Skeletal muscle tissue (tissue), 4 donors: ENCODE measurements around the gene PALMD. TPM values are rescaled to one million over a fixed set of nuclear protein-coding genes. Genes with fewer than 3 reads are reported as not detected.

Experiments
- H3K27ac ChIP-seq: one replicate; pipeline ENCODE4 v1.7.0; 2013; ENCODE audit warnings: mild to moderate bottlenecking, low read depth, low read length, inconsistent platforms
- H3K27me3 ChIP-seq, 3 donors: one replicate each; pipeline ENCODE4 v1.7.0; 2013; ENCODE audit warnings: low read length in 3 of 3; ENCODE audit not compliant: control insufficient read depth in 3 of 3, insufficient read depth in 3 of 3
- H3K36me3 ChIP-seq, 3 donors: one replicate each; pipeline ENCODE4 v1.7.0; 2013; ENCODE audit warnings: low read length in 3 of 3; ENCODE audit not compliant: control insufficient read depth in 3 of 3, insufficient read depth in 3 of 3
- H3K4me1 ChIP-seq, 3 donors: one replicate each; pipeline ENCODE4 v1.7.0; 2013; ENCODE audit warnings: low read length in 3 of 3, mild to moderate bottlenecking in 3 of 3; ENCODE audit not compliant: control insufficient read depth in 3 of 3, insufficient read depth in 3 of 3
- H3K4me3 ChIP-seq, 3 donors: one replicate each; pipeline ENCODE4 v1.7.0; 2013; ENCODE audit warnings: low read length in 3 of 3
- H3K9ac ChIP-seq, 3 donors: one replicate each; pipeline ENCODE4 v1.7.0; 2013; ENCODE audit warnings: low read length in 3 of 3, mild to moderate bottlenecking in 3 of 3, moderate library complexity in 2 of 3, low read depth in 1 of 3
- H3K9me3 ChIP-seq, 3 donors: one replicate each; pipeline ENCODE4 v1.7.0; 2013; ENCODE audit warnings: low read length in 3 of 3; ENCODE audit not compliant: control insufficient read depth in 3 of 3
- total RNA-seq: library from RNA; depleted of rRNA; stranded (reverse); fragments of >200 nt; gene quantifications from one replicate; pipeline ENCODE4 v1.2.3, GENCODE V29; 2014
- donor health status: Osteomylitis.

The PALMD gene
- total RNA-seq, 1 donor from 2014 or later = 46.4 TPM

DNA sequence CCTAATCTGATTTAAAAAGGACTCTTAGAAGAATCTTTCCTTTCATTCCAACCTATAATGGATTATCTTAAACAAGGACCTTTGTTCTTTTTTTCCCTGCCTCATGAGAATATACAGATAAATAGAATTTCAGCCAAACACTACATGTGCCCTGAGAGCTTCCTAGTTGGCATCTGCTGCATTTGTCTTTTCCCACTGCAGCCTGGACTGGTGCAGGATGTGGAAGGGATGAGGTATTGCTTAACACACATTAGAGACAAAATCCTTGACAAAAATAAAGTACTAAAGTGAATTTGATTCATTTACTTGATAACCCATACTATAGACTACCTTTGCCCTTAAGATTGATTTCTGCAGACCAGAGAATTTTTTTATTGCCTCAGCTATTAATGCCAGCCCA, 59.5 kb downstream of the PALMD start:
- Histone ChIP-seq H3K9me3 (no peaks in the 10 kb centered on the region), H3K4me3 (no peak overlapping the region), H3K27me3 (no peaks in the 10 kb centered on the region), H3K9ac (peak overlapping the region in 1 of 3 donors; percentile 20), H3K27ac (no peak overlapping the region), H3K36me3 (peaks cover under 1 to 6% (median 2%) of the 10 kb centered on the region in 3 donors), H3K4me1 (no peaks in the 10 kb centered on the region)

DNA sequence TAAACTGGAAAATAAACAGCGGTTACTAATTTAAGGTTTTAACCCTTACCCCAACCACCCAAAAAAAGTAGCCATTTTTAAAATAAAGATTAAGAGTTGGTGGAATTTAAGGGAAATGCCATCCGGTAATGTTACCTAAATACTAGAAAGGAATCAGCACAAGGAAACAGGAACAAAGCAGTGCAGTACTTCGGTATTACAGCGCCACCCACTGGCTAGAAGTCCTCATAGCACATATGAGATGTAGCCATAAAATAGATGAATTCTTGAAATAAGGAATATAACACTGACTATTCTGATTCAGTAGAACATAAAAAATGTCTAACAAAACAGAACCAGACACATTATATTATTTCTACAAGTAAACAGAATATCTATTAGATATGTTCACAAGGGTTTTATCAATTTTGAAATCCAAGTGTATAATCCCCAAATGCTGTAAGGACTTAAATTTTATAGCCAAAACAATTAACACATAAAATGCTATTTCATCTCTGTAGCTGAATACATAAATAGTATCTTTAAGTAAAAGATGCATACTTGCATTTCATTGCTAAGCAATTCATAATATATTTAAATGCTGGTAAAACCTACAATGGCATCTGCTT, 61.7 kb downstream of the PALMD start:
- Histone ChIP-seq H3K9me3 (no peaks in the 10 kb centered on the region), H3K27ac (no peak overlapping the region), H3K4me1 (no peaks in the 10 kb centered on the region), H3K9ac (peak overlapping the region in 1 of 3 donors; percentile 51), H3K27me3 (no peaks in the 10 kb centered on the region), H3K4me3 (no peak overlapping the region), H3K36me3 (peaks cover 2 to 10% (median 3%) of the 10 kb centered on the region in 3 donors)

DNA sequence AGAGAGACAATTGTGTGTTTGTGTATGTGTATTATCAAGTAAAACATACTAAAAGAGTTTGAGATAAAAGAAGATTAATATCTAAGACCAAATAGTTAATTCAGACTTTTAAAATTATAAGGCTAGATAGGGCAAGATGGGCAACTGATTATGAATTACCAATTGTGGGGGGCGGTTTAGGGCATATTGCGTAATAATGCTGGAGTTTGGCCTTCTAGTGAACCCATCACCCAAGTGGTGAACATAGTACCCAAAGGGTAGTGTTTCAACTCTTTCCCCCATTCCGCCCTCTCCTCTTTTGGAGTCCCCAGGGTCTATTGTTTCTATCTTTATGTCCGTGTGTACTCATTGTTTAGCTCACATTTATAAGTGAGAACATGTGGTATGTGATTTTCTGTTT, 65.1 kb downstream of the PALMD start:
- Histone ChIP-seq H3K9ac (no peak overlapping the region), H3K36me3 (peaks cover 3 to 10% (median 6%) of the 10 kb centered on the region in 3 donors), H3K4me1 (no peaks in the 10 kb centered on the region), H3K27ac (no peak overlapping the region), H3K9me3 (no peaks in the 10 kb centered on the region), H3K27me3 (no peaks in the 10 kb centered on the region), H3K4me3 (no peak overlapping the region)

DNA sequence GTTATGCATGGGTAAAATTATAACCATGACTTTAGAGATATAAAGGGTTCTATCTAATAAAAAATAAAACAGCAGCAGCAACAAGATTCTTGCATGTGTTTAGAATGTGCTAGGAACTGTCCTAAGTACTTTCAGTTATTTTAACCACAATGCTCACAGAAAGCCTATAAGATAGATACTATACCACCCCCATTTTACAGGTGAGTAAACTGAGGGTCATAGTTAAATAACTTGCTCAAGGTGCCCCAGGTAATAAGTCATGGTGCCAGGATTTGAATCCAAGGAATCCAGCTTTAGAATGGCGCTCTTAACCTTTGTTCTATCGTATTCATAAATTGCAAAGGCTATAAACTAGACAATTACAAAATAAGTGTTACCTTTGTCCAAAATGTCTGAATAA, 67.1 kb downstream of the PALMD start:
- H3K4me1 ChIP-seq = no peaks in the 10 kb centered on the region
- H3K9ac ChIP-seq = no peak overlapping the region
- H3K4me3 ChIP-seq = no peak overlapping the region
- H3K36me3 ChIP-seq = peaks cover 3 to 10% (median 6%) of the 10 kb centered on the region in 3 donors
- no peak overlapping the region for H3K27ac ChIP-seq
- H3K27me3 ChIP-seq = no peaks in the 10 kb centered on the region
- H3K9me3 ChIP-seq = no peaks in the 10 kb centered on the region

GRCh38 chr1:99717005-99717404, 71.1 kb downstream of the PALMD start:
- Histone ChIP-seq H3K27me3 (no peaks in the 10 kb centered on the region), H3K9me3 (no peaks in the 10 kb centered on the region), H3K27ac (no peak overlapping the region), H3K36me3 (peaks cover 0 to 4% (median 0%) of the 10 kb centered on the region in 3 donors), H3K4me1 (no peaks in the 10 kb centered on the region), H3K4me3 (no peak overlapping the region), H3K9ac (no peak overlapping the region)

DNA sequence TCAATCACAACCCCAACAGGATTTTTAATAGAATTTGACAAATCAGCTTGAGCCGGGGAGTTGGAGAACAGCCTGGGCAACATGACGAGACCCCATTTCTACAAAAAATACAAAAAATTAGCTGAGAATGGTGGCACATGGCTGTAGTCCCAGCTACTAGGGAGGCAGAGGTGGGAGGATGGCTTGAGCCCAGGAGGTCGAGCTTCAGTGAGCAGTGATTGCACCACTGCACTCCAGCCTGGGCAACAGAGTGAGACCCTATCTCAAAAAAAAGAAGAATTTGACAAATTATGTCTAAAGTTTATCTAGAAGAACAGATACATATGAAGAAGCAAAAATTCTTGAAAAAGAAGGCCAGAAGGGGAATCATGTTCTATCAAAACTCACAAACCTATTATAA, 77.3 kb downstream of the PALMD start:
- H3K9ac ChIP-seq = no peak overlapping the region
- H3K36me3 ChIP-seq = no peaks in the 10 kb centered on the region
- no peak overlapping the region for H3K27ac ChIP-seq
- no peaks in the 10 kb centered on the region for H3K9me3 ChIP-seq
- H3K27me3 ChIP-seq = no peaks in the 10 kb centered on the region
- no peak overlapping the region for H3K4me3 ChIP-seq
- no peaks in the 10 kb centered on the region for H3K4me1 ChIP-seq

DNA sequence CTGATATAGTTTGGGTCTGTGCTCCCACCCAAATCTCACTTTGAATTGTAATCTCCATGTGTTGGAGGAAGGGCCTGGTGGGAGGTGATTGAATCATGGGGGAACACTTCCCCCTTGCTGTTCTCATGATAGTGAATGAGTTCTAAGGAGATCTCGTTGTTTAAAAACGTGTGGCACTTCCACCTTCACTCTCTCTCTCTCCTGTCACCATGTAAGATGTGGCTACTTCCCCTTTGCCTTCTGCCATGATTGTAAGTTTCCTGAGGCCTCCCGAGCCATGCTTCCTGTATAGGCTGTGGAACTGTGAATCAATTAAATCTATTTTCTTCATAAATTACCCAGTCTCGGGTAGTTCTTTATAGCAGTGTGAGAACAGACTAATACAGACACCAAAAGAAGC, 80.1 kb downstream of the PALMD start:
- H3K36me3 ChIP-seq = peaks cover 0 to 3% (median 0%) of the 10 kb centered on the region in 3 donors
- no peaks in the 10 kb centered on the region for H3K27me3 ChIP-seq
- no peak overlapping the region for H3K9ac ChIP-seq
- H3K27ac ChIP-seq = no peak overlapping the region
- no peak overlapping the region for H3K4me3 ChIP-seq
- H3K9me3 ChIP-seq = no peaks in the 10 kb centered on the region
- H3K4me1 ChIP-seq = no peaks in the 10 kb centered on the region

- Histone ChIP-seq H3K27ac (no peak overlapping the region), H3K4me1 (no peaks in the 10 kb centered on the region), H3K9me3 (no peaks in the 10 kb centered on the region), H3K36me3 (peaks cover 0 to 3% (median 0%) of the 10 kb centered on the region in 3 donors), H3K4me3 (no peak overlapping the region), H3K9ac (no peak overlapping the region), H3K27me3 (no peaks in the 10 kb centered on the region)
Measured at GRCh38 chr1:99726407-99726806, 80.5 kb downstream of the PALMD start.

GRCh38 chr1:99726818-99727217, 80.9 kb downstream of the PALMD start:
- Histone ChIP-seq H3K9ac (no peak overlapping the region), H3K4me3 (no peak overlapping the region), H3K36me3 (peaks cover 0 to 3% (median 0%) of the 10 kb centered on the region in 3 donors), H3K27me3 (no peaks in the 10 kb centered on the region), H3K4me1 (no peaks in the 10 kb centered on the region), H3K27ac (no peak overlapping the region), H3K9me3 (no peaks in the 10 kb centered on the region)

DNA sequence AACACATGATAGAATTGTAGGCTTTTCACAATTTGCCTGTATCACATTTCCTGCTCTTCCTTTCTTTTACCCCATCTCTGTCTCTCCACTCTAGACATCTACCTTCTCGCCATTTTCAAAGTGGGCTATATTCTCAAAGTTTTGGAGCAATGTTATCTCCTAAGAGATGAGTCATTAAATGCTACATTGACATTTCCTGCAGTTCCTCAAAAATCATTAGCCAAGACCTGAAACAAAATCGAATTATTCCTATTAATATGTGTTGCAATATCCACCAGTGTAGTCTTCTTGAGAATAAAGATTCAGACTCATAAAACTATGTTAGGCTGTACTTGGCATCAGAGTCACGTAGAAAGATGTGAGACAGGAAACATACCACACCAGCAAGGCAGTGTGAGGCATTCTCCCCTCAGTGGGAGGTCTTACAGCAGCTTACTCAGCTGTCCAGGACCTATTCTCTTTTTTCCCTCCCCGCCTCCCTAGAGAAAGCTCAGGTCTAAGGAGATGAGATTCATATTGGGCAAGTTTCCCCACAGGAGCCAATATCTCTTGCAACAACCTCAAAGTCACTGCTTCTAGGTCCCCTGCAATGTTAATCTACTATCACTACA, 81.8 kb downstream of the PALMD start:
- no peak overlapping the region for H3K4me3 ChIP-seq
- no peak overlapping the region for H3K9ac ChIP-seq

More for the DNA sequence above, 81.8 kb downstream of the PALMD start:
- H3K9me3 ChIP-seq = no peaks in the 10 kb centered on the region
- peak overlapping the region; percentile 38 for H3K27ac ChIP-seq
- no peaks in the 10 kb centered on the region for H3K27me3 ChIP-seq
- H3K36me3 ChIP-seq = peaks cover 0 to 3% (median 0%) of the 10 kb centered on the region in 3 donors
- no peaks in the 10 kb centered on the region for H3K4me1 ChIP-seq
